HG02588 (cell line): ENCODE results near the gene MLST8.
"Not testable (repeated sequence)": the region's sequence is repeated elsewhere in the genome, so short reads cannot be mapped to it uniquely, and the experiment has no call there.

ENCODE experiments used
- ATAC-seq: cut with Tn5 transposase; IDR thresholded peaks from one replicate; pipeline ENCODE4 v1.9.1; 2021; ENCODE audit warnings: mild to moderate bottlenecking, moderate library complexity; ENCODE audit not compliant: unreplicated experiment

MLST8 gene

DNA sequence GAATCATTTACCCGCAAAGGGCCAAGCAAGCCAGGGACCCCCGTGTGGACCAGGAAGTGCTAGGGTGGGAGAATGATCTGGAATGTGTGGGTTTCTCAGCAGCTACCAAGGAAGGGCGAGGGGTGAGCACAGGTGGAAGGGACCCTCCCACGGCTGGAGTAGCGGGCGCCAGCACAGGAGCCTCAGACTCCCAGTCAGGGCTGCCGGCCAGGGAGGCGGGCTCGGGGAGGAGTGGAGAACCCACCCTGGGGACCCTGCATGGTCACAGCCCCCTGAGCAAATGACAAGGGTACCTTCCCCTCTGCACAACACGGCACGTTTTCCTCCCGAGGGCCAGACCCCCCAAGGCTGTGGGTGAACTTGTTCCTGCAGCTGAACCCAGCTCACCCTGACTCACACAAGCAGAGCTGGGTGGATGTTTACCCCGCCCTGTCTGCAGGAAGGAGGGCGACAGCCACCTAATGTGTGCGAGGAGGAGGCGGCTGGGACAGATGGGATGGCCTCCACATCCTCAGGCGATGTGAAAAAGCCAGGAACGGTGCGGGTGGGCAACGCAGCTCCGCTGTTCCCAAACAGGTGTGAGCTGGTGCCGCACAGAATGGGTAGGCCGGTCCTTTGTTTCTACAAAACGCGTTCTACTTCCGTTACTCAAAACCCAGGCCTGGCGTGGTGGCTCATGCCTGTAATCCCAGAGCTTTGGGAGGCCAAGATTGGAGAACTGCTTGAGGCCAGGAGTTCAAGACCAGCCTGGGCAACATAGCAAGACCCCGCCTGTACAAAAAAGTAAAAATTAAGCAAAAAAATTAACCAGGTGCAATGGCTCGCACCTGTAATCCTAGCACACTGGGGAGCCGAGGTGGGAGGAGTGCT, 39.9 kb downstream of the MLST8 start:
- no peak for ATAC-seq

GRCh38 chr16:2246301-2246885, 41.1 kb downstream of the MLST8 start:
- ATAC-seq: no peak

GRCh38 chr16:2250652-2251295, 45.5 kb downstream of the MLST8 start:
- ATAC-seq: no peak

GRCh38 chr16:2251296-2252111, 46.2 kb downstream of the MLST8 start, which contains the start of gene ECI1:
ECI1 (minus strand) TSS chr16:2251587; CDS start chr16:2251566, 21 bp downstream.
- ATAC-seq: peak; percentile 87

DNA sequence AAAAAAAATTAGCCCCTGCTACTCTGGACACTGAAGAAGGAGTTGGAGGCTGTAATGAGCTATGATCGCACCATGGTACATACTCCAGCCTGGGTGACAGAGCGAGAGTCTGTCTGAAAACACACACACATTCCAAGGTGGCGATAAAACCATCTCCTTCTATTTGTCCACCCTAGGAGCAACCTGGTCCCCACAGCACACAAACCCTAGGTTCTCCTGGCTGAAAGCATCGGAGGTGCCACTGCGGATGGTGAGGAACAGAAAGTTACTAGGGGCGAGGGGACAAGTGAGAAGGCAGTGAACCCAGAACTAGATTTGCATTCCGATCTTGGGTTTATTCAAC, 47.5 kb downstream of the MLST8 start:
- no peak for ATAC-seq

GRCh38 chr16:2253293-2253692, 48.0 kb downstream of the MLST8 start:
- no peak for ATAC-seq

DNA sequence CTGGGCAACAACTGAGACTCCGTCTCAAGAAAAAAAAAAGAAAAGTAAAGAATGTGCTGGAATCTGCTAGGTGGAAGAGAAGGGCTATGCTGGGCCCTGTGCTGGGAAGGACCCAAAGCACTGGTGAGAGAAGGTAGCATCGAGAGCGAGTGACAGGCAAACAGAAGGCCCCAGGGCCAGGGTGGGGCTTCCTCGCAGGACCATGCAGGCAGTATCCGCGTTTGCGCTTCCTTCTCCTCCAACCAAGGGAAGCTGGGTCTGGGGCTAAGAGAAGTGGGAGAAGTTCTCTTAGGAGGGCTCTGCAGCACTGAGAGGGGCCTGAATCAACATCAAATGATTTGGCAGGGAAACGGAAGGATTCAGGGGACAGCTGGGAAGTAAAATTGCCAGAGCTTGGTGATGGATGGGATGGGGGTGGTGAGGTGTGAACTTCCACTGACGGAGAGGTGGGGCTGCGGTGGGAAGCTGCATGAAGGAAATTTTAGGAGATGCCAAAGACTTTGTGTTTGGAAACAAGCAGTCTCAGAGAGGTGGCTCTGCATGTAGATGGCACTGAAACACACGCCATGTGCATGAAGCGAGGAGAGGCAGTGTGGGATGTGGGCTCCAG, 51.4 kb downstream of the MLST8 start:
- no peak for ATAC-seq

DNA sequence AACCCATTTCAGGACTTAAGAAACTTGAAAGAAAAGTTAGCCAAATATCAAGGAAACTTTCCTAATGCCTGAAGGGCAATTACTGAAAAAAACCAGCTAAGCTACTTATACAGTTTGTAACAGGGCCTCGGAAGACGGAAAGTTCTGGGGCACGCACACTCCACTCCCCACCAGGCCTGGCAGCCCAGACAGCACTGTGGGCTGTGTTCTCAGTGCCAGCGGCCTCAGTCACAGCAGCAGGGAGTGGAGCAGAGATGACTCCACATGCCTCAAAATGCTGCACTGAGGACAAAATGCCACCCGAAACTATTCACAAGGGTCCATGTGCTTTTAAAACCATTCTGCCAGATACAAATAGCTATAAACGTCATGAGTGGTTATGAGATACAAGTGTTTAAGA, 52.5 kb downstream of the MLST8 start:
- ATAC-seq: no peak

GRCh38 chr16:2258530-2258929, 53.3 kb downstream of the MLST8 start:
- ATAC-seq: not testable (repeated sequence)
